Astrocyte of the spinal cord (primary cell): Measurements from ENCODE around the gene ENOX2.

ENCODE experiments used
- DNase-seq: peaks from one replicate; pipeline ENCODE4 v3.0.0; 2011; ENCODE audit warnings: low read depth, low spot score
- H3K4me3 ChIP-seq: 2 replicates; pipeline ENCODE4 v1.5.1; 2011; ENCODE audit warnings: low read depth, mild to moderate bottlenecking, low read length, moderate library complexity
- in situ Hi-C: cut with HindIII; loops from 2 replicates; pipeline ENCODE4 v1.10.0; 2017; ENCODE audit warnings: low sequenced_read_pairs
- TF ChIP-seq, protein P1 (sequence below): IDR thresholded peaks from 2 replicates; pipeline ENCODE4 v1.5.1; 2012; ENCODE audit warnings: low read depth, mild to moderate bottlenecking, low read length, inconsistent platforms

The ENOX2 gene

DNA sequence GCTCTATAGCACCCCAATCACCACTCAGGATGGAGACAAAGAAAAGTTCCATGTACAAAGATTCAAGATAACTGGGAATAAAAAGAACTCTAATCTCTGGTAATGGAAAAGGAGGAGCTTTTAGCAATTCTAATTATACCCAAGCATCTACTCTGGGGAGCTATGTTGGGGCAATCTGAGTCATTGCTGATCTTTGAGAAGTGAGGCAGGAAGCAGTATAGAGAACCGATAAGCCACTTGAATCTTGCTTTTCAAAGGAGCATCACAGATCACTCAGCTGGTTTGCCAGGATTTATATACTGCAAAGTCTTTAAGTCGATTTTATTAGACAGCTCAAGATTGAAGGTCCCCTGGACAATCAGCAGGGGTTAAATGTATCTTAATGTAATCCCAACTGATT, 220.0 kb downstream of the ENOX2 start:
- in situ Hi-C loops = no loop called here
- TF ChIP-seq, protein P1, sequence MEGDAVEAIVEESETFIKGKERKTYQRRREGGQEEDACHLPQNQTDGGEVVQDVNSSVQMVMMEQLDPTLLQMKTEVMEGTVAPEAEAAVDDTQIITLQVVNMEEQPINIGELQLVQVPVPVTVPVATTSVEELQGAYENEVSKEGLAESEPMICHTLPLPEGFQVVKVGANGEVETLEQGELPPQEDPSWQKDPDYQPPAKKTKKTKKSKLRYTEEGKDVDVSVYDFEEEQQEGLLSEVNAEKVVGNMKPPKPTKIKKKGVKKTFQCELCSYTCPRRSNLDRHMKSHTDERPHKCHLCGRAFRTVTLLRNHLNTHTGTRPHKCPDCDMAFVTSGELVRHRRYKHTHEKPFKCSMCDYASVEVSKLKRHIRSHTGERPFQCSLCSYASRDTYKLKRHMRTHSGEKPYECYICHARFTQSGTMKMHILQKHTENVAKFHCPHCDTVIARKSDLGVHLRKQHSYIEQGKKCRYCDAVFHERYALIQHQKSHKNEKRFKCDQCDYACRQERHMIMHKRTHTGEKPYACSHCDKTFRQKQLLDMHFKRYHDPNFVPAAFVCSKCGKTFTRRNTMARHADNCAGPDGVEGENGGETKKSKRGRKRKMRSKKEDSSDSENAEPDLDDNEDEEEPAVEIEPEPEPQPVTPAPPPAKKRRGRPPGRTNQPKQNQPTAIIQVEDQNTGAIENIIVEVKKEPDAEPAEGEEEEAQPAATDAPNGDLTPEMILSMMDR = no peak
- DNase-seq = peak; percentile 8
- H3K4me3 ChIP-seq = no peak overlapping the region

DNA sequence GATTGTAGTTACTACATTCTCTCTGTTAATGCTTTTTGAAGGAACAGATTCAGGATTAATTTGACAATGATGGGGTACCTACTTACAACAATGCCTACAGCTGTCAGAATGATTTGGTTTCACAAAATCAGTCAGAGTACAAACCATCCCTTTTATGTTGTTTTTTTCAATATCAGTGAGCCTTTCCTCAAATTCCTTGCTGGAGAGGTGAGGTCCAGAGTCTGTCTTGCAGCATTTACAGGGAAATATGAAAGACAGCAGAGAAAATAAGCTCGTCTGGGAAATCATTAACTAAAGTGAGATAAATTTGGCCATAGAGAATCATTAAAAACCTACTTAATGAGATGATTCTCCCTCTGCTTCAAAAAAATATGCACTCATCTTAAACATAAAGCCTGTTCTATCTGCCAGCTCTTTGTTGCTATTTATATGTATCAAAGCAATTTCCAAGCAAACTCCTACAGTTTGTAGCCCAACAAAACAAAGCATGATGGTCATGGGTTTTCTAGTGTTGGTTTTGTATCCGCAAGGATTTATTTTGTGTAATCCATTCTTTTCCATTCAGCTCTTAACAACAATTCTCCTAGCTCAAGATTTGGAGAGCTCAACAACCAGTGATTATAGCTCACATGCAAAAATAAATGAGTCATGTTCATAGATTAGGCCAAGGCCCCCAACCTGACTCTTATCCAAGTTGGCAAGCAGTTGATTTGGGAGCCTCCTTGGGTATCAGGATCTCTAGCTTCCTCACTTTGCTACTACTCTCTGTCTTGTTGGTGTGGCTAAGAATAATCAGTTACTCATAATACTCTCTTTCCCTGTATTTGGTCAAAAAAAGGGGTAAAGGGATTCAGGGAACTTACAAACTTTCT, 222.6 kb downstream of the ENOX2 start:
- H3K4me3 ChIP-seq = no peak overlapping the region
- DNase-seq = peak; percentile 9
- TF ChIP-seq, protein P1 = no peak
- in situ Hi-C loops = no loop called here

DNA sequence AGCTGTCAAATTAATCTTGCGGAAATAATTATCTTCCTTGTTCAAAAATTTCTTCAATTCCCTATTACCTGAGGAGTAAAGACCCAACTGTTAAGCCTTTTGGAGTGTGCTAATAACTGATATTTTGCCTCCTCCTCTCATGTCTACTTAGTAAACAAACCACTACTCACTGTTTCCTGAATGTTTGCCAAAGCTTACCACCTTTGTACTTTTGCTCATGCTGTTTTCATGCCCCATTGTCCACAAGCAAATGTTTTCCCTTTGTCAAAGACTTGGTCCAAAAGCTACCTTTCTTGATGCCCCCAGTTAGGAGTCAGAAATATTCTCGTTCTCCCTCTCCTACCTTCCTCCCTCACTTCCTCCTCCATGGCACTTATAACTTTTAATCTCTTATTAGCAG, 226.1 kb downstream of the ENOX2 start:
- no peak overlapping the region for H3K4me3 ChIP-seq
- TF ChIP-seq, protein P1 = no peak
- in situ Hi-C loops = no loop called here
- no peak for DNase-seq

DNA sequence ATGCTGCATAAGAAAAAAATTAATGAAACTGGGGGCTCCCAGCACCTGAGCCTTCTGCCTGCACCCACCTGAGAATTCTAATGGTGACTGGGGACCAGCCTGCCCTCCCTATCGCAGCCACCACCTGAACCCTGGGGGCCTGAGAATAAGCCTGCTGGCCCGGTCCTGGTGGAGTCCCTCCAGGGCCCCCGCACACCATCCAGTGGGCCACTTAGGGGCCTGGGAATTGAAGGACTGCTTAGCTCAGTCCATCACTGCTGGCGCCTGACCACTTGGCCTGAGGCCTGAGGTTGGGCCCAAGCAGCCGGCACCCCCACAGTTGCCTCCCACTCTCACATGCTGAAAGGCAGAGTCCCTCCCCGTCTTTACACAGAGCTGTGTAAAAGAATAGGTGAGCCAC, 230.8 kb downstream of the ENOX2 start:
- TF ChIP-seq, protein P1 = no peak
- no peak overlapping the region for H3K4me3 ChIP-seq
- in situ Hi-C loops = no loop called here
- DNase-seq = no peak

DNA sequence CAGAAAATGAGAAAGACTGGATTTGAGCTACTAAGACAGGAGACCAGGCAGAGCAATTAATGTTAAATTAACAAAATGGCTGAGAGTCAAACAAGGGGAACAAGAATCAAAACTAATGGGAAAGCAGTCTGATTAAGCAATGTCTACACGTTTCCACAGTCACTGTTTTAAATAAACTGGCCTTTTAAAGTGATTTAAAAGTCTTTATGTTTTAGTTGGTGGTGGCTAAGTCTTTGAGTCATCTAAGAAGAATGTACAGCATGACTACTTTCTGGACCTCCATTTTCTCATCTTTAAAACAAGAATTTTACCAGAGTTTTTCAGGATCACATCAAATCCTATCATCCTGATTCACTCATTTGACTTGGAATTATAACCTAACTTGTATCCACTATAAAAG, 233.8 kb downstream of the ENOX2 start:
- in situ Hi-C loops = no loop called here
- H3K4me3 ChIP-seq = no peak overlapping the region
- DNase-seq = peak; percentile 57
- TF ChIP-seq, protein P1 = no peak

GRCh38 chrX:130665263-130665662, 237.7 kb downstream of the ENOX2 start:
- TF ChIP-seq, protein P1 = no peak
- in situ Hi-C loops = no loop called here
- no peak for DNase-seq
- H3K4me3 ChIP-seq = no peak overlapping the region
